Activated CD8-positive, alpha-beta memory T cell treated with anti-CD3 and anti-CD28 coated beads, Interleukin-2, amount 50 U/mL, for 24 hours (primary cell): ENCODE data around the gene ZNF396.

Experiments used
- DNase-seq: peaks from one replicate; pipeline ENCODE4 v3.0.0-alpha.2; 2020; ENCODE audit errors: extremely low read depth

Gene ZNF396

GRCh38 chr18:35376742-35377695 lies at the start of gene ZNF396:
ZNF396 (minus strand) TSS chr18:35377337; CDS start chr18:35374292, 3,045 bp downstream.
- DNase-seq = peak; percentile 30

GRCh38 chr18:35426786-35427185 lies 49.6 kb upstream of the ZNF396 start:
- DNase-seq = no peak

GRCh38 chr18:35424356-35424755 lies 47.2 kb upstream of the ZNF396 start:
- no peak for DNase-seq

GRCh38 chr18:35422237-35422636 lies 45.1 kb upstream of the ZNF396 start:
- no peak for DNase-seq

GRCh38 chr18:35418610-35419009 lies 41.5 kb upstream of the ZNF396 start:
- DNase-seq = no peak

- no peak for DNase-seq
Measured at GRCh38 chr18:35417223-35417622, 40.1 kb upstream of the ZNF396 start.

- no peak for DNase-seq
Measured at GRCh38 chr18:35415511-35416073, 38.5 kb upstream of the ZNF396 start.

GRCh38 chr18:35413163-35413511 lies 36.0 kb upstream of the ZNF396 start:
- no peak for DNase-seq

- no peak for DNase-seq
Measured at GRCh38 chr18:35411625-35412351, 34.7 kb upstream of the ZNF396 start.

- no peak for DNase-seq
Measured at GRCh38 chr18:35410561-35410960, 33.4 kb upstream of the ZNF396 start.

GRCh38 chr18:35409911-35410310 lies 32.8 kb upstream of the ZNF396 start:
- no peak for DNase-seq

- no peak for DNase-seq
Measured at GRCh38 chr18:35408843-35409261, 31.7 kb upstream of the ZNF396 start.

- no peak for DNase-seq
Measured at GRCh38 chr18:35407871-35408481, 30.8 kb upstream of the ZNF396 start.

- no peak for DNase-seq
Measured at GRCh38 chr18:35406666-35407065, 29.5 kb upstream of the ZNF396 start.

- DNase-seq = no peak
Measured at GRCh38 chr18:35397976-35398375, 20.8 kb upstream of the ZNF396 start.

GRCh38 chr18:35393716-35394115 lies 16.6 kb upstream of the ZNF396 start:
- no peak for DNase-seq

- DNase-seq = no peak
Measured at GRCh38 chr18:35392375-35392774, 15.2 kb upstream of the ZNF396 start.

GRCh38 chr18:35390951-35391700 lies 14.0 kb upstream of the ZNF396 start:
- no peak for DNase-seq

- DNase-seq = no peak
Measured at GRCh38 chr18:35389095-35389618, 12.0 kb upstream of the ZNF396 start.

GRCh38 chr18:35387152-35387571 lies 10.0 kb upstream of the ZNF396 start:
- DNase-seq = no peak

GRCh38 chr18:35386600-35387100 lies 9.5 kb upstream of the ZNF396 start:
- no peak for DNase-seq
